Activated CD4-positive, alpha-beta T cell treated with anti-CD3 and anti-CD28 coated beads for 1 hour (primary cell): Measurements from ENCODE around the gene RNF220.

ENCODE experiments used
- DNase-seq: peaks from one replicate; pipeline ENCODE4 v3.0.0-alpha.2; 2020

Gene RNF220

DNA sequence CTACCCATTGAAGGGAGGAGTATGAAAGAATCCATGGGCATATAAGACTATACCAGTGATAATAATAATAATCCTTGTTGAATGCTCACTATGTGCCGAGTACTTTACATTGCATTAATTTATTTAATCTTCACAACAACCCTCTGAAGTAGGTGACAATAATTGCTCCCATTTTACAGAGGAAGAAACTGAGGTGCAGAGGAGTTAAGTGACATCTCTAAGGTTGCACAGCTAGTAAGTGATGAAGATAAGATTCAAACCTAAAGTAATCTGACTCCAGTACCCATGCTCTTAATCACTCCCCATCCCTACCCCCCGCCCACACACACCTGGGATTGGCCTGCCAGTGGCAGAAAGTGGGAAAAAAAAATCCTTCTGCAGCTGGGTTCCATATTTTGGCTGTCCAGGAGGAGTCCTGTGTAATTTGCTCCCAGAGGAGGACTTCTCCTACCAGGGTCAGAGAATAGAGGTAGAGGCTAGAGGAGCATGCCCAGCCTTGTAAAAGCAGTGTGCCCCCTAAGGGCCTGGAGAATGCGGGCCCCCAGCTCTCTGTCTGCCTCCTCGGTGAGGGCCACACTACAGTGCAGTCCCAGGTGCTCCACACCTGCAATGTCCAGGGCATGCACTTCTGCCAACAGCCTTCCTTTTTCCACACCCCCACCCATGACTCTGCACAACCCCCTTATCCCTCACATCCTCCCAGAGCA is 211.4 kb downstream of the RNF220 start:
- no peak for DNase-seq

DNA sequence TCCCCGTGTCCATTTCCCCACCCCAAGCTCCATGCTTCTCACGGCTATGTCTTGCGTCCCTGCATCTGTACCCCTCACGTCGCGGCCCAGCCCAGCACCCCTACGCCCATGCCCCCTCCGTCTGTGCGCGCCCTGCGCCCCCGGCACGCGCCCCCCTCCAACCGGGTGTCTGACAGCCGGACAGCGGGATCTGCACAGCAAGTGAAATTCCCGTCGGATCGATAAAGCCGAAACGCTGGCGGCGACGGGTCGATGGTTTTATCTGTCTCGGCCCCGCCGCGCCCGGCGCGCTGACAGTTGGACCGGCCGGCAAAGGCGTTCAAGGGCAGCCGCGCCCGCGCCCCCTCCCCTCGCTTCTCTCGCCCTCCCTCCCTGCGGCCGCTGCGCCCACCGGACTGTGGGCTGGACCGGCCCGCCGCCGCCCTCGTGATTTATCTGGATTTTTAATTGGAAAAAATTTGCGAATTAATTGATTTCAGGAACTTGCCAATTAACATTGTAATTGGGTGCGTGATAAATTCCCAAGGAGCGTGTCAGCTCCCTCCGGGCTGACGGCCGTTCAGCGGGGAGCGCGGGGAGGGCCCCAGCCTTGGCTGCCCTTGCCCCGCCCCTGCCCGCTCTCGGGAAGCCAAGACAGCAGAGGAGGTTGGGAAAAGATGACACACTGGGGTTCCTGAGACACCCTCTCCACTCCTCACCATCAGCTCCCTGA is 212.1 kb downstream of the RNF220 start:
- DNase-seq = no peak

DNA sequence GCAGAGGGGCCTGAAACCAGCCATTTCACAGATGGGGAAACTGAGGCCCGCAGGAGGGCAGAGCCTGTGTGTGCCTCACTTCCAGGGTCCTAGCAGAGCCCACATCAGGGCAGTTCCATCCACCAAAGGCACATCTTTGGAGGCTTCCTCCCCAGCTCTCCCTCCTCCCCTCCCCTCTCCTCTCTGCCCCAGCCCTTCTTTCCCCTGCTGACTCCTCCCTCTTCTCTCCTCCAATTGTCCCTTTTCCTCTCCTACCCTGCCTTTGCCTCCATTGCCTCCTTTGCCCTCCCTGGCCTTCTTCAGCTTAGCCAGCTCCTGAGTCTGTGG is 212.6 kb downstream of the RNF220 start:
- no peak for DNase-seq

DNA sequence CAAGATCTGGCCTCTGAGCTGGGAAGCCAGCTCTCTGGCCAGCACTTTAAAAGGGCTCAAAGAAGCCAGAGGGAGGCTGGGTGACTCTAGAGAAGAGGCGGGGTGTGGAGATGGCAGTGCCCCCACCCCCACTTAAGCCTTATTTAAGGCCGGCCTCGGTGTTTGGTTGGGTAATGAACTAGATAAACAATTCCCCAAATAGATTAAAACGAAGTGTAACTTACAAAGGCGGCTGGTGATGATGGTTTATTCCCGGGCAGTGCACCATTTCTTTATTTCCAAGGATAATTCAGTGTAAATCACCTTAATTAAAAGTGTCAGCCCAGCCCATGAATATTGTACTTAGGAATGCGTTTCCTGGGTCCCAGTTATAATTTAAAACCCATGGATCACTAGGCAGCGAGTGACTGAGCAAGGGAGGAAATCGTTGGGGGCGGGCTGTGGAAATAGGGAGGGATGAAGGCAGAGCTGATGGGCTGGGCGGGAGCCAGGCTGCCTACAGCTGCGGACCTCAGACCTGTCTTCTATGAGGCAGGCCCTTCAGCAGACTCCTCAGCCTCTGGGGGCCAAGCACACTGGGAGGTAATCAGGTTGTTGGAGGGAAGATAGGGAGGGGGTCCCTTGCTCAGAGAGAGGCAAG is 214.3 kb downstream of the RNF220 start:
- DNase-seq = no peak

DNA sequence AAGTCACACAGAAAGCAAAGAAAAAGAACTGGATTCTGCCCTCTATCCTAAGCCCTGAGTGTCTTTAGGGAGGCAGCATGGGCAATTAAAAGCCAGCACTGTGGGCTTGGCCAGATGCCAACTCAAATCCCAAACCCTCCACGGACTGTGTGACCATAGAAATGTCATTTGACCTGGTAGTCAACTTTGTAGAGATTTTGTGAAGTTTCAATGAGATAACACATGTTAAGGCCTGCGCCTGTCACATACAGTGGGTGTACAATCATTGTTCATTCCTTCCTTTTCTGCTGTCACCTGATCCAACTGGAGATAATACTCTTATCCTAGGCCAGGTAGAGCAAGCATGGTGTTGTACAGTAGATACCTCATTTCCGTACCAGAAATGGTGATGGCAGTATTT is 215.0 kb downstream of the RNF220 start:
- no peak for DNase-seq

DNA sequence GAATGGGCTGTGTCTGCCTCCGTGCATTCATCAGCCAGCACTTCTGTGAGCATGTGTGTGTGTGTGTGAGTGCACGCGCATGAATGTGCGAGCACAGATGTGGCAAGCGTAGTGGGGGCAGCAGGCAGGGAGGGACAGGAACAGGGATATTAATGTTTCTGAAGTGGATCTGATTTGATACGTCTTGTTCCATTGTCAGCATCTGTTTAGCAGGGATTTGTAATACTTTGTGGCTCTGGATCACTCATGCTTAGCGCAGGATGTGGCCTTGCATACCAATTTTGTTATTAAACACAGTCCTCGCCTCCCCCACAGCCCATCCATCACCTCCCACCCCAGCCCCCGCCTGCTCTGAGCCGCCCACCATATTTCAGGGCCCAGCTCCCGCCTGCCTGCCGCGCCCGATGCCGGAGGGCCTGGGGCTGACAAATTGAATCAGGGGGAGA is 216.8 kb downstream of the RNF220 start:
- DNase-seq = no peak

DNA sequence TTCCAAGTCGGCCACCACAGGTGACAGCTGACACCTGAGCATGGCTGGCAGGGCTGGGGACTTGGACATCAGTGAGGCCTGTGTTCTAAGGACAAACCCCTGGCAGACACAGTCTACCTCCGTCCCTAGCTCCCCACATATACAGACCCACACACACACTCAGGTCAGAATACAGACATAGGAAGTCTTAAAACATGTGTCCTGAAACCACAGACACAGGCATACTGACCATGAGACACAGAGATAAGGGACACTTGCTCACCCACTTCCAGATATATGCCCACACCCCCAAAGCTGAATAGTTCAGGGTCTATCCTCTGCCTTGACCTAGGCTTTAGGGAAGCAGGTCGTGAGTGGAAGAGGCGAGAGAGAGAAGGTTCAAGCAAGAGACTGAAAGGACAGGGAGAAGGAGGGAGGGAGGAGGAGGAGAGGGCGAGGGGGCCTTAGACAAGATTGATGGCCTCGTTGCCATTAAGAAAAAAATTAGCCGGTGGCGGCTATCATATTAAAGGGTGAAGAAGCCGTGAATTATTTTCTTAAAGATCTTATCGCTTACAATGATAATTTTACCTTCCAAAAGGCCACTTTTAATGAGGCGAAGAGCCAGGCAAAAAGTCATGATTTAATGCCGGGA is 219.3 kb downstream of the RNF220 start:
- no peak for DNase-seq

DNA sequence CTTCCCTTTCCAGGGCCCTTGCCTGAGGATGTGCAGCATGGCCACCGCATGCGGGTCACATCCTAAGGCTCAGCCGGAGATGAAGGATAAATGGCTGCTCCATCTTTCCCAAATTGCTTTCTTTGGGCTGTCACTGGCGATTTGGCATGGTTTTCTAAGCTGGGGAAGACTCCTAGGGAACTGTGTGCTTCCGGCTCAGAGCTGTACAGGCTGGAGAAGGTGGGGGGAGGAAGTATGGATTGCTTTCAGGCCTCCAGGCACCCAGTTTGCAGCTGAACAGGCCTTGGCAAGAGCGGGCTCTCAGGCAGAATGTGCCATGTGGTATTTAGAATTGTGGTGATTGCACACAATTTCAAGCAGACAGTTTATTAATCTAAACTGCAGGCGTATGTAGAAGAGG is 220.3 kb downstream of the RNF220 start:
- no peak for DNase-seq

DNA sequence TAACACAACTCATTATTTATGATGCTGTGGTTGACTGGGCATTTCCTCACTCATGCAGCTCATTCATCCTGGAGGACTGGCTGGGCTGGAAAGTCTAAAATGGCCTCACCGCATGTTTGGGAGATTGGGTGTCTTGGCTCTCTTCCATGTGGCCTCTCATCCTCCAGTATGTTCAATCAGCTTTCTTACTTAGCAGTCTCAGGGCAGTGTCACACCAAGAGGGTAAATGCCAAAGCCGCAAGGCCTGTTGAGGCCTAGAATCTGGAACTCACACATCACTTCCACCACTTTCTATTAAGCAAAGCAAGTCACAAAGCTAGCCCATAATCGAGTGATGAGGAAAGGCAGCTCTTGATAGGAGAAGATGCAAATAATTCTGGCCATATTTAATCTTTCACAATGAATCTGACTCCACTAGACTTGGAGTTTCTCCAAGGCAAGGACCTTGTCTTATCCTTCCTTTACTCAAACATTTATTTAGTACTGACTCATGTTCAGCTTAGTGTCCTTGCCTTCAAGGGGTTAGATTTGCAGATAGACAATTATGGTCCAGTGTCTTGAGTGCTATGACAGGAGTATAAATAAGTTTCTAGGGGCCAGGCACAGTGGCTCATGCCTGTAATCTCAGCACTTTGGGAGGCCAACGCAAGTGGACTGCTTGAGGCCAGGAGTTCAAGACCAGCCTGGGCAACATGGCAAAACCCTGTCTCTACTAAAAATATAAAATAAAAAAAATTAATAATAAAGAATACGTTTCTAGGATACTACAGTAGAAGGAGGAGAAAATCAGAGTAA is 224.1 kb downstream of the RNF220 start:
- DNase-seq = no peak

DNA sequence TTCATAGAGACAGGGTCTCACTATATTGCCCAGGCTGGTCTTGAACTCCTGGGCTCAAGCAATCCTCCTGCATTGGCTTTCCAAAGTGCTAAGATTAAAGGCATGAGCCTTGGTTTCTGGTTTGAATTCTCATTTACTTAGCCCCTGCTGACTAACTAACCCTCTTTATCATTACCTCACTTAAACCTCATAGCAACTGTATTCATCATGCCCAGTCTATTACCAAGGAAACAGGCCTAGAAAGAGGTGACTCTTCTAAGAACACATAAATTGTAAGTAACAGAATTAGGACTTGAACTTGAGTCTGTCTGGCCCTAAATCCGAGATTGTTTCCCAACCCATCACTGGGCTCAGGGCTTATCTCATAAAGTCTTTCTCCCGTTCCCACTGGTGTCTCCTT is 225.1 kb downstream of the RNF220 start:
- no peak for DNase-seq

DNA sequence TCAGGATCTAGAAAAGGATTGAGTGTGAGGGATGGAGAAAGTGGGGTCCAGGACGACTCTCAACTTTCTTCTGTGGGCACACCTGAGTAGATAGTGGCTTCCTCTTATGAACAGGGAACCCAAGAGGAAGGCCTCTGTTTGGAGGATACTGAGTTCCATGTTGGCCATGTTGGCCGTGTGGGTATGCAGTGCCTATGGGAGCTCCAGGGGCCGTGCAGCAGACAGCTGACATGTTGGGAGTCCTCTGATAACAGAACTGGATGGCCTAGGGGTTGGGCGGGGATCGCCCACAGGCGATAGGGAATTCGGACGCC is 226.2 kb downstream of the RNF220 start:
- no peak for DNase-seq

DNA sequence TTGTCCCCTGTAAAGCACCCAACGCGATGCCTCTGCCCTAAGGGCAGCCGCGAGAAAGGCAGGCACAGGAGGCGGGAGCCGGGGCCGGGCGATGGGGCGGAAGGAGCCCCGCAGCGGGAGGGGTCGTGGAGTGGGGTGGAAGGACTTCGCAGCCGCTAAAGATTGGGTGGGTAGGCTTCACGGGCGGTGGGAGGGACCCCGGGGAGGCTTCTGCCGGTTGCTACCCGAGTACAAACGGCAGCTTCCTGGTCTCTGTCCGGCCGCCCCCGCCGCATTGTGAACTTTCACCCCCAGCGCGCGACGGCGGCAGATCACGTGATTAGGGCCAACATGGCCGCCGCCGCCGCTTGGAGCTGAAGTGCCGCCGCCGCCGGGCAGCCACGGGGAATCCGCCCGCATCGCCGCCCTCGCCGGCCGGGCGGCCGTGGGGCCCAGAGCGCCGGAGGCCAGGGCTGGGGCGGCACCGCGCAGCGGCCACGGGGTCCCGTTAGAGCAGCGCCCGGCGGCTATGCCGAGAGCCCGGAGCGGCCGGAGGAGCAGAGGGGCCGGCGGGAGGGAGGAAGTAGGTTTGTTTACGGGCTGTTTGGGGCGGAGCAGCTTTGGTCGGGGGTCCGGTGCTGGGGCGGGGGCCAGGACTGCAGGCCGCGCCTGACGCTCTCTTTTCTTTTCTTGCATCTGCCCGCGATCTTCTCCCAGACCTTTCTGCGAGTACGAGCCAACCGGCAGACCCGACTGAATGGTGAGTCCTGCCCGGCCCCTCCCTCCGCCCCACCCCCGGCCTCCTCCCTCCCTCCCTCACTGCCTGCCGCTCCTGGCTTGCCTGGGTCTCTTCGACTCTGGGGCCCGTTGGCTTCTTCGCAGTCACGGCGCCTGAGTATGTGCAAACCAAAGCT is 226.8 kb downstream of the RNF220 start:
- DNase-seq = peak; percentile 84

DNA sequence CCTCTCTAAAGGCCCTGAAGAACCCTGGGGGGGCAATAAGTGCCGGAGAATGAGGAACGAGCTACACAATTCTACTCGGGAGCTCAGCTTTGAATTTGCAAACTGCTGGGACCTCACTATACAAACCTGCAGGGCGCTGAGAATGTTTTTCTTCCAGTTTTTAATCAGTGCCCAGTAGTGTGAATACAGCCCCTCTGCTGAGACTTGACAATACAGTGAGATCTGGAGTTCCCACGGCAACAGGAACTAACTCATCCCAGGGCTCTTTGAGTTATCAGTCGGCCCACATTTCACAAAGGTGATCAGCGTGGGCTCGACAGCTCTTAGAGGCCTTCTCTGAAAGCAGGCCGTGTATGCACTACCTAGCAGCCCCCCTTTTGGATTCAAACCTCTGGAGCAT is 227.5 kb downstream of the RNF220 start:
- DNase-seq = no peak

DNA sequence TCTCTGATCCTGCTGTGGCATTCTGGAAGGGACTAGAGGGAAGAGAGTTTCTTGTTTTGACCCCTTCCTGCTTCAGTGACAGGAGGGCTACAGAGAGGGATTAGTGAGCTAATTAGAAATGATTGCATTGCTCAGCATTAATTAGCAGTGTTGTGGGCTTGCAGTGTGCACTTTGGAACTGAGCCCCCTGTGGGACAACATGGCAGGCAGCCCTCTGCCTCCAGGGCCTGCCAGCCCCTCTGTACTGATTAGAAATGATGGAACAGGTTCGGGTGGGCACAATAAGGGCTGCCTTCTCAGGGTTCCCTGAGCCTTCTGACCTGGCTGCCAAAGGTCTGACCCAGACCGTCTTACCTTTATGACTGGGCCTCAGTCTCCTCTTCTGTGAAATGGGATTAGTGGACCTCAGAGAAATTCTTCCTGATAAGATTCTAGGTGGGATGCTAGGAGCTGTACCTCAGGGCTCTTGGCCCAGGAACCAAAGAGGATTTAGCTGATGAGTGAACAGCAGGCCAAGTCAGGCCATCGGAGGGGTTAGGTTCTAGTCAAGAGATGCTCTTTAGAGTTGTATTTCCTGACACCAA is 229.6 kb downstream of the RNF220 start:
- no peak for DNase-seq

DNA sequence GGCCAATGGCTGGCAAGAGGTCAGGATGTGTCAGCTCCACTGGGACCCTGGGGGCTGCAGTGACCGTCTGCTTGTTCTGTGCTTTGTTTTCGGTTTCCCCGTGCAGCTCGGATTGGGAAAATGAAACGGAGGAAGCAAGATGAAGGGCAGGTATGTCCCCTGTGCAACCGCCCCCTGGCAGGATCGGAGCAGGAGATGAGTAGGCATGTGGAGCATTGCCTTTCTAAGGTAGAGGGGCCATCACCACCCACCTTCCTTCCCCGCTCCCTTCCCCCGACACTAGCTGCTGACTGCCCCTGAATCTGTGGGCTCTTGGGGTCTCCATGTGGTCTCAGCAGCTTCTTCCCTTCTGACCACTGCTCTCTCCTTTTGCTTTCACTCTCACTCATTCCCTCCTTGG is 230.4 kb downstream of the RNF220 start:
- no peak for DNase-seq

DNA sequence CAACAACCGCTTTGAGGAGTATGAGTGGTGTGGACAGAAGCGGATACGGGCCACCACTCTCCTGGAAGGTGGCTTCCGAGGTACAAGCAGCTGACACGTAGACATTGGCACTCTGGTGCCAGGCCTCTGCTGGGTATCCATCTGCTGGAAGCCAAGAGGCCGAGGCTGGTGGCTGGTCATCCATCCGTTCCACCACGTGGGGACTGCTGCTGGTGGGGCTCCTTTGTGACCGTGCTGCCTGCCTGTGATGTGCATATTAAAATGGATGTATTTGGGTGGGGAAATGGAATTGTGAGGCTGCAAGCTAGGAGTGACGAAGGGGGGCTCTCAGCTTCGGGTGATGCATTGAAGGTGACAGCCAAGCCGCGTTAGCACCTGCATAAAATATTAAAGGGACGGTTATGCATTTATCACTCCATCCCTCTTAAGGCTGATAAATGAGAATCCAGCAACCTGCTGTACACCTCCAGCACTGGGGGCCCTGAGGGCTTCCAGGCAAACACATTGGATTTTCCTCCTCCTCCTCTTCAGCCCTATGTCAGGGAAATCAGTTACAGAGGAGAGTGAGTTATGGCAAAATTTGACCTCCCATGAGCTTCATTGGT is 231.1 kb downstream of the RNF220 start:
- no peak for DNase-seq

DNA sequence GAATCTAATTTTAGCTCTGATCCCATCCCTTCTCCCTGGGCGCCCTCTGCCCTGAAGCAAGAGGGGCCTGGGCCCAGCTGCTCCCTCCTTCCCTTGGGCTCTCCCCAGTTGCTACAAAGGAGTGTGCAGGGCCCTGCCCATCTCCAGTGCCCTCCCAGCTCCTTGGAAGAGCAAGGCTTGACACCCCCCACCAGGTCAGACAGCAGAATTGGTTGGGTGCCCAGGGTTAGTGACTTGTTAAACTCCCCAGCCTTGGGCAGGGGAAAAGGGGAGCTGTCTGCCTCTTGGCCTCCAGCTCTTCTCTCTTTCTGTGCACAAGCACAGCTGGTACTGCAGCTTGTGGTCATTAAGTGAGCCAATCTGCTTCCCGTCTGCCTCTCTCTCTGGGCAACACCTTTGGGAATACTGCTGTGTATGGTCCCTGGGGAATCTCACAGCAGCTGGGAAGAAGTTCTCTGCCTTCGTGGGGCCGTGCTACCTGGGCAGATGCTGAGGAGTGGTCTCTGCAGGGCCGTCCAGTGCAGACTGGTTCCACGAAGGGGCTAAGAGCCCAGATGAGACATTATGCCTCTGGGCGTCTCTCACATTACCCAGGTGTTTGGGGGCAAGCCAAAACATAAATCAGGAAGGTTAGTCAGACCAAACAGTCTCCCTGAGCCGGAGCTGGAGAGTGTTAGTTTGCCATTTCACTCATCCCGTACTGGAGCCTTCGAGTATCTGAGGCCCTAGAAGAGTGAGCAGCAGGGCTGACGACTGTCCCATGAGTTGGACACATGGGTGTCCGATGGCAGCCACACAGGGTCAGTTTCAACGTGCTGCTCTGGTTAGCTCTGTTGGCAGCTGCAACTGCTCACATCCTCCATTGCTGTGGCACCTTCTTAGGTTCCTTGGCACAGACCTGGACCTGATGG is 231.9 kb downstream of the RNF220 start:
- no peak for DNase-seq

DNA sequence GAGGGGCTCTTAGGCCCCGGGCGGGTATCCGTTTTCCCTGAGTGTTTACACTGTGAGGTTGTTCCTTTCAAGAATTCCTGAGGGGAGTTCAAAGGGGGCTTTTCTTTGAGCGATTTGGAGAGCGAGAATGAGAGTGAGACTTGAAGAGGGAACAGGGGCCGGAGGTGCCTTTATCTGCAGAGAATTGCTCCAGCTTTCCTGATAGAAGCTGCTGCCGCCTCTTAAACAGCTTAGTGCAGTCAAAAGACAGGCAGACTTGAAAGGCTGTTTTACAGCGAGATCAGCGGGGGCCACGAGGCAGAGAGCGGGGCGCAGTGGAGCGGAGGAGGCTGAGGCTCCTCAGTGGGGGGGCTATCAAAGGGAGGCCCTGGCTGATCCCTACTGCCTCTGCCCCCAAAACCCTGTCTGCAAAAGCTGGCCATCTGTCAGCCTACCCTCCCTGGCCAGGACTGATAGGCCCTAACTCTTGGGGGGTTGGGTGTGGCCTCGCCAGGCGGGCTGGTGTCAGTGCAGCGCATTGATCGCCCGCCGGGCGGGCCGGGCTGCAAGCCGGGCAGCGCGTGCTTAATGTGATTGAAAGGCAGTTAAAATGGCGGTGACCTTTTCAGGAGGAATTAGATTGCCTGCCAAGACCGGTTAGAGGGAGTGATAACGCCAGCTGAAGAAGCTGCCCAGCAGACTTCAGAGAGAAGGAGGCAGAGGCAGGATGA is 232.8 kb downstream of the RNF220 start:
- DNase-seq = no peak

DNA sequence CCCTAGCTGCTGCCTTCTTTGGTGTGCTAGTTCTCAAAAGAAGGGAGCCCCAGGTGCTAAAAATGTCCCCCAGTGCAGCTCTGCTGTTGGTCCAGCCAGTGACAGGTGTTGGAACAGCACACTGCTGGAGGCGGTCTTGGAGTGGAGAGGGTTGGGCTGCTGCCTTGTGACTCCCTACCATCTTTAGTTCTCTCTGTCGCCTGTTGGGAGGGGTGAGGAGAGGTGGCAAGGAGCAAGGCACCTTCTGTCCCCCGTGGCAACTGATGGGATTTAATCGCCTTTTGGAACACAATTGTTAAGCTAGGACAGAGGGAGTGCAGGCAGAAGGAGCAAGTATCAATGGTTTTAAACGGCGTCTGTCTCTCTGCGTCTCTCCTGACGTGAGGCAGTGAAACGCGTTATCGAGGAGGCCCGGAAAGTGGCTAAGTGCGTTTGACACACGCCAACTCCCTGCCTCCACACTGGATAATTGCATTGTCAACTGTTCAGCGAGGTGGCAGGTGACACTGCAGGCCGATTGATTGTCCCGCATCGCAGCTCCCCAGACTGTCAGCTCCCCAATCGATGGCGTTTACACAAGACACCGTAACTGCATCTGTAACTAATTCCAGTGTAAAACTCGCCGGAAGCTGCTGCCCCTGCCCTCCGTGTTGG is 235.3 kb downstream of the RNF220 start:
- no peak for DNase-seq
